Activated naive CD4-positive, alpha-beta T cell treated with anti-CD3 and anti-CD28 coated beads, Interleukin-2, amount 50 U/mL, for 16 hours (primary cell): ENCODE data around the gene VAV3.
"Not testable (repeated sequence)": the region's sequence is repeated elsewhere in the genome, so short reads cannot be mapped to it uniquely, and the experiment has no call there.

ENCODE experiments used
- DNase-seq: peaks from one replicate; pipeline ENCODE4 v3.0.0-alpha.2; 2020

Gene VAV3

GRCh38 chr1:107788206-107789202 is 176.5 kb downstream of the VAV3 start:
- no peak for DNase-seq

DNA sequence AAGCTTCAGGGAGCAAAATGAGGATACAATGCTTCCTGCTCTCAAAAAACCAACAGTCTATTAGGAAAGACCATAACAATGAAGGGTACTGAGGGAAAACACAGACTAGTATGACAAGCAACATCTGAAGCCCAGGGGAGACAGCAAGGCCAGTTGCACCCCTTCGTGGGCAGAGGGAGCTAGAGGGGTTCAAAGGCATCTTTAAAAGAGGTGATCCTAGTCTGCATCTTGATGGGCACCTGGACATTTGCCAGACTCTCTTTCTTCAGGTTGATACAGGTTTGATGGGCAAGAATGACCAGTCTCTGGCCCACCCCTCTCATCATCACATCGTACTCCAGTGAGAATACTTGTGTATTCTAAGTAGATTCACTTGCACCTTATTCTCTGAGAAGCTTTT is 177.7 kb downstream of the VAV3 start:
- no peak for DNase-seq

DNA sequence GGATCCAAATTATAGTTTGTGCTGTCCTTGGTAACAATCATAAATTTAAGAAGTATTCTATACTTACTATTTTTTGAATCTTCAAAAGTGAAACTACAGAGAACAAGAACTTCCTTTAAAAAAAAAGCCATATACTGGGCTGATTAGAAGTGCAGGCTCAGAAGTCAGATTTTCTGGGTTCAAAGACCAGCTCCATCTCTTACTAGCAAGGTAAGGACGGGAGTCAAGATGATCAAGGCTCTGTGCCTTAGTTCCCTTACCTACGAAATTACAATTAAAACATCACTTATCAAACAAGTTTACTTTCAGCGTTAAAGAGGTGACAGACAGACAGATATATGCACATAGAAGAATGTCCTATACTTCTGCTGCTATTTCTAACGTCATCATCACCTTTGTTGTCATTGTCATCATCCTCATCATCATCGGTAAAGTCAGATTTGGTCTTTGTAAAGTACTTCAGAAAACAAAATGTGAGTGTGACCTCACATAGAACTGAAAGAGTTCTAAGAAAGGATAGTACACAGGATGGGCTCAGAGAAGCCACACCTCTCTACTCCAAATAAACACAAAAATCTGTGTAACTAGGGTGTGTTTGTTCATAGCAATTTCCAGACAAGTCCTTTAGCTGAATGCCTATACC is 178.7 kb downstream of the VAV3 start:
- no peak for DNase-seq

- DNase-seq, result no peak
These were observed 179.3 kb downstream of the VAV3 start for GRCh38 chr1:107785496-107786202.

DNA sequence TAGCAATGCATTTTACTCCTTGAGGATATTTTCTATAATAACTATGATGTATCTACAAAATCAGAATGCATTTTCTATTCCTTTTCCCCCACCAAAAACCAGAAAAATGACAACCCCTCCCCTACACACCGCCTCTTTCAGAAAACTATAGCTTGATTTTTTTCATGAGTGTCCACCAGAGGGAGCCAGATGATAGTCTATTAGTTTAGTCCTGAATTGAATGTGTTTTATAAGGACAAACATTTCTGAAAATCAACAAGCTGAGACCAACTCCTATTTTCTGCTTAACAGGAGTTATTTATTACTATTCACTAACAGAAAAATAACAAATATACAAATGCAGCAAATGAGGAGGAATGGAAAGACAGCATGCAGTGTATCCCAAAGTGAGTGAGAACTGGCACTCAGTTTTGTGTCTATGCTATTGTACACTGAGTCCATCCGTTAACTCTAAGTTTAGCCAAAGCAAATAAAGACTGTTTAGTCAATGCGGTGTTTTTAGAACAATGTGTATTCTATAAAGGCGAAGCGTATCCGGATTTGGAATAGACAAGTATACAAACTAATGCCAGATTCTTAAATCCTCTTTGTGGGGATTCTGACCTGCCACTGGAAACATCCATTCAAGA is 182.6 kb downstream of the VAV3 start:
- DNase-seq, result peak; percentile 18

- no peak for DNase-seq
These were observed 183.7 kb downstream of the VAV3 start for GRCh38 chr1:107781245-107781644.

DNA sequence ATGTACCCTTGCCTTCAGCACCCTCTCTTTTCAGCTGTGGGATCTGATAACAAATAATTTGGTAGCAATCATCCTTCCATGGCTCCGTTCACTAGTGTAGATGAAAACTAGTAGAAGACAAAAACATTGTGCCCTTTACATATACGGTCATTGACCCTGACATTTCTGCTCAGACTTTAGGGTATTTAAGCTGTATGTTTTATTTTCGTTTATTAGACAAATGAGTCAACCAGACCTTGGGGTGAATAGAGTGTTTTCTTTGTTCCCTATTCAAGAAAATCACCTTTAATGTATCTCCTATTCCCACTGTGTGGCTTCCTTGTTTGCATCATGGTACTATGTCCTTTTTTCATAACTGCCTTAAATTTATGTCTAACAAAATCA is 187.3 kb downstream of the VAV3 start:
- DNase-seq, result no peak

GRCh38 chr1:107776900-107777663 is 187.9 kb downstream of the VAV3 start:
- DNase-seq, result no peak

DNA sequence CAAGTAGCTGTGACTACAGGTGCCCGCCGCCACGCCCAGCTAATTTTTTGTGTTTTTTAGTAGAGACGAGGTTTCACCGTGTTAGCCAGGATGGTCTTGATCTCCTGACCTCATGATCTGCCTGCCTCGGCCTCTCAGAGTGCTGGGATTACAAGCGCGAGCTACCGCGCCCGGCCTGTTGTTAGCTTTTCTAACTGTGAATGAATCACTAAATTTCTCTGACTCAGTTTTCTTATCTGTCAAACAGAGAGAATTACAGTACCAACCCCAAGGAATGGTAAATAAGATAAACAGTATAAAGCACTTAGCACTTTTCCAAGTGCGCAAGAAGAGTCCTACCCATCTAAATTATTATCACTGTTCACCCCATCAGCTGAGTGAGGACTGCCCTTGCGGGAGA is 193.6 kb downstream of the VAV3 start:
- DNase-seq, result no peak

GRCh38 chr1:107767156-107767582 is 197.8 kb downstream of the VAV3 start:
- DNase-seq, result no peak

- no peak for DNase-seq
These were observed 198.4 kb downstream of the VAV3 start for GRCh38 chr1:107766533-107766932.

- DNase-seq, result no peak
These were observed 202.1 kb downstream of the VAV3 start for GRCh38 chr1:107762751-107763390.

DNA sequence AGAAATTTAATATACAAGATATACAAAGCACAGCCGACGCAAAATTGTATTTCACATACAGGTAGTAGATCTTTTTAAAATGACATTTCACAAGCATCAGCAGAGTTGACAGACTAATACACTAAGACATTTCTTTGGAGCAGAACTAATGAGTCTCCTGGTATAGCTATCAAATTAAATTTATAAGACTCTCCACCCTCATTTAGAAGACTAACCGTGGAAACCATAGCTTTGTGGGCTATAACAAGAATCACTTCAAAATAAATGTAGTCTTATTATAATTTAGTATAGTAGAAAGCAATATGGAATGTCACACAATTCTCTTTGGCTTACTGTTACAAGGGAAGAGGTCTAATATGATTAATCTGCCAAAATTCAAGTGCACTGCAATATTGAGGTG is 204.9 kb downstream of the VAV3 start:
- no peak for DNase-seq

DNA sequence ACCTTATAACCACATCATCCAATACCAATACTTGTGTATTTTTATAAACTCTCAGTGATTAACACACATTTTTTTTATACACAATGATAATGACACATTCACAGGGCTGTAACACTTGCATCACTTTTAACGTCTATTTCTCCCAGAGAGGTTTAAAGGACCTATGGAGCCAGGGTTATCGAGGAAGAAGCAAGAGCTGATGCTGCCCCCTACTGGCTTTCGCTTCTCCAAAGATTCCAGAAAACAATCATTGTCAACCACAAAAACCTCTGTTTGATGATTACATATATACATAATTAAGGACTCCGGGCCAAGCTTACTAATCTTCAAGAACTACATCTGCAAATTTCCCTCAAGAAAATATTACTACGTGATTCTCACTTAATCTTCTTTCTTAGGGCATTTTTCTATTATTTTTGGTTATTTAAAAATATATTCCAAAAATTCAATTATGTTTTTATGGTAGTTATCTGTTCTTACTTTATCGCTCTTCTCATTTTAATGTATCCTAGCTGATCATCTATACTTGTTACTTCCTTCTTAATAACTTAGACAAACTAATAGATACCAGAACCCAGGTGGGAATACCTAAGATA is 214.5 kb downstream of the VAV3 start:
- peak; percentile 24 for DNase-seq

DNA sequence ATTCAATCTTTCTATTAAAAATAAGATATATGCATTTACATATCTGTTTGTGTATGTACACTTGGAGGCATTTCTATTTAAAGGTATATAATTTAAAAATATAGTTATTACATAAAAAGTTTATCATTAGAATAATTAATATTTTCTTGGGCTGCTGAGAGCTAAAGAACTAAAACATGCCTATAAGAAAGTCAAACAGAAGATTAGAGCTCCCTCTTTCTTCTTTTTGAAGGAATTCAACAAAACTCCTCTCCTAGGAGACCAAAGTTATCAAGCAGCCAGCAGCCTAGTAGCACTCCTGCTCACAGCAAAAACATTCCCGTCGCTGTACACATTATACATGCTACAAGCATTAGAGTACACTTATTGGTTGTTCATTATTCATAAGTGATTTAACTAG is 216.4 kb downstream of the VAV3 start:
- no peak for DNase-seq

GRCh38 chr1:107741242-107741641 is 223.7 kb downstream of the VAV3 start:
- DNase-seq, result no peak

- no peak for DNase-seq
These were observed 224.4 kb downstream of the VAV3 start for GRCh38 chr1:107740579-107740978.

GRCh38 chr1:107739651-107740050 is 225.3 kb downstream of the VAV3 start:
- no peak for DNase-seq

GRCh38 chr1:107739201-107739600 is 225.8 kb downstream of the VAV3 start:
- DNase-seq, result no peak

DNA sequence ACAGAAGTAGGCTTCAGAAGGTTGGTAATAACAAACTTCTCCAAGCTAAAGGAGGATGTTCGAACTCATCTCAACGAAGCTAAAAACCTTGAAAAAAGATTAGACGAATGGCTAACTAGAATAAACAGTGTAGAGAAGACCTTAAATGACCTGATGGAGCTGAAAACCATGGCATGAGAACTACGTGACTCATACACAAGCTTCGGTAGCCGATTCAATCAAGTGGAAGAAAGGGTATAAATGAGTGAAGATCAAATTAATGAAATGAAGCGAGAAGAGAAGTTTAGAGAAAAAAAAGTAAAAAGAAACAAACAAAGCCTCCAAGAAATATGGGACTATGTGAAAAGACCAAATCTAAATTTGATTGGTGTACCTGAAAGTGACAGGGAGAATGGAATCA is 231.6 kb downstream of the VAV3 start:
- DNase-seq, result not testable (repeated sequence)

GRCh38 chr1:107727866-107728265 is 237.1 kb downstream of the VAV3 start:
- no peak for DNase-seq
